Liver (tissue), 9 donors: Measurements from ENCODE around the gene SEMA4F. TPM values are rescaled to one million over a fixed set of nuclear protein-coding genes. Genes with fewer than 3 reads are reported as not detected.

Experiments
- DNase-seq: peaks from one replicate; pipeline ENCODE4 v3.0.0-alpha.2; 2017; ENCODE audit warnings: low spot score
- H3K27ac ChIP-seq, 2 donors: one replicate each; pipeline ENCODE4 v1.7.0; 2013; ENCODE audit warnings: inconsistent platforms in 2 of 2, low read length in 2 of 2, control low read depth in 1 of 2, low read depth in 1 of 2, mild to moderate bottlenecking in 1 of 2
- H3K27me3 ChIP-seq, 4 donors: one replicate each; pipeline versions ENCODE4 v1.6.1 to v1.7.0; 2013; ENCODE audit warnings: low read length in 3 of 4, inconsistent platforms in 1 of 4, mild to moderate bottlenecking in 1 of 4, moderate library complexity in 1 of 4; ENCODE audit not compliant: control insufficient read depth in 4 of 4, insufficient read depth in 4 of 4
- H3K36me3 ChIP-seq, 4 donors: one replicate each; pipeline versions ENCODE4 v1.6.1 to v1.7.0; 2013; ENCODE audit warnings: low read length in 3 of 4, mild to moderate bottlenecking in 3 of 4, low read depth in 1 of 4, moderate library complexity in 1 of 4; ENCODE audit not compliant: control insufficient read depth in 4 of 4, insufficient read depth in 3 of 4
- H3K4me1 ChIP-seq, 4 donors: one replicate each; pipeline versions ENCODE4 v1.6.1 to v1.7.0; 2013; ENCODE audit warnings: low read length in 3 of 4, mild to moderate bottlenecking in 3 of 4, moderate library complexity in 1 of 4; ENCODE audit not compliant: control insufficient read depth in 4 of 4, insufficient read depth in 4 of 4
- H3K4me3 ChIP-seq, 3 donors: one replicate each; pipeline versions ENCODE4 v1.6.1 to v1.7.0; 2013; ENCODE audit warnings: low read length in 3 of 3, control low read depth in 1 of 3, low read depth in 1 of 3, mild to moderate bottlenecking in 1 of 3
- H3K9ac ChIP-seq, 2 donors: one replicate each; pipeline ENCODE4 v1.7.0; 2013; ENCODE audit warnings: low read length in 2 of 2, mild to moderate bottlenecking in 2 of 2, moderate library complexity in 2 of 2, control low read depth in 1 of 2, low read depth in 1 of 2
- H3K9me3 ChIP-seq, 4 donors: one replicate each; pipeline versions ENCODE4 v1.6.1 to v1.7.0; 2013; ENCODE audit warnings: low read length in 3 of 4; ENCODE audit not compliant: control insufficient read depth in 4 of 4
- ATF3 ChIP-seq: IDR thresholded peaks from 2 replicates; pipeline ENCODE4 v1.6.1; 2016; ENCODE audit warnings: antibody characterized with exemption
- CTCF ChIP-seq: fragments of 150-350 bp; IDR thresholded peaks from 2 replicates; pipeline ENCODE4 v1.5.1; 2017; ENCODE audit warnings: improper control_type of control experiment, low read depth, low read length; ENCODE audit not compliant: missing input control
- EGR1 ChIP-seq, 2 donors: IDR thresholded peaks; 2 replicates each; pipeline ENCODE4 v1.6.1; 2016 to 2018; ENCODE audit warnings: antibody characterized with exemption in 2 of 2, low read depth in 2 of 2
- FOXA1 ChIP-seq: IDR thresholded peaks from 2 replicates; pipeline ENCODE4 v1.6.1; 2016; ENCODE audit warnings: antibody characterized with exemption
- FOXA2 ChIP-seq: IDR thresholded peaks from 2 replicates; pipeline ENCODE4 v1.6.1; 2016; ENCODE audit warnings: antibody characterized with exemption
- GABPA ChIP-seq, 2 donors: IDR thresholded peaks in 1 of 2; conservative IDR thresholded peaks in 1 of 2; 2 replicates each; pipeline ENCODE4 v1.6.1; 2016; ENCODE audit warnings: antibody characterized with exemption in 2 of 2, mild to moderate bottlenecking in 1 of 2, moderate library complexity in 1 of 2
- HNF4A ChIP-seq, 2 donors: conservative IDR thresholded peaks; 2 replicates each; pipeline ENCODE4 v1.6.1; 2016; ENCODE audit warnings: antibody characterized with exemption in 2 of 2, mild to moderate bottlenecking in 2 of 2
- HNF4G ChIP-seq: IDR thresholded peaks from 2 replicates; pipeline ENCODE4 v1.6.1; 2016; ENCODE audit warnings: antibody characterized with exemption
- JUND ChIP-seq, 2 donors: IDR thresholded peaks; 2 replicates each; pipeline ENCODE4 v1.6.1; 2016; ENCODE audit warnings: antibody characterized with exemption in 2 of 2
- NR2F2 ChIP-seq: IDR thresholded peaks from 2 replicates; pipeline ENCODE4 v1.6.1; 2016; ENCODE audit warnings: antibody characterized with exemption
- RAD21 ChIP-seq, 2 donors: IDR thresholded peaks; 2 replicates each; pipeline ENCODE4 v1.6.1; 2016; ENCODE audit warnings: antibody characterized with exemption in 2 of 2, mild to moderate bottlenecking in 2 of 2
- RXRA ChIP-seq, 2 donors: IDR thresholded peaks; 2 replicates each; pipeline ENCODE4 v1.6.1; 2017 to 2018; ENCODE audit warnings: antibody characterized with exemption in 2 of 2, mild to moderate bottlenecking in 1 of 2
- SP1 ChIP-seq: IDR thresholded peaks from 2 replicates; pipeline ENCODE4 v1.6.1; 2018; ENCODE audit warnings: antibody characterized with exemption, mild to moderate bottlenecking
- TAF1 ChIP-seq: conservative IDR thresholded peaks from 2 replicates; pipeline ENCODE4 v1.6.1; 2016; ENCODE audit warnings: antibody characterized with exemption, mild to moderate bottlenecking
- YY1 ChIP-seq: IDR thresholded peaks from 2 replicates; pipeline ENCODE4 v1.6.1; 2016; ENCODE audit warnings: antibody characterized with exemption, mild to moderate bottlenecking
- WGBS: extraction: QIAGEN DNeasy Blood & Tissue Kit; methylation state at CpG from one replicate; pipeline ENCODE4 v1.1.7; 2013; 5-methylcytosine and 5-hydroxymethylcytosine counted together
- polyA plus RNA-seq, 2 donors: library from polyadenylated mRNA; stranded (reverse) in 1 of 2; unstranded in 1 of 2; fragments of 200-250 nt in 1 of 2; fragments of >200 nt in 1 of 2; fragmentation: Nextera tagmentation in 1 of 2; extraction: Ambion mirVana in 1 of 2; gene quantifications; one replicate each; pipeline versions ENCODE4 v1.2.1 to v1.2.3, GENCODE V29; 2013 to 2015
- total RNA-seq, 2 donors: library from RNA; depleted of rRNA; stranded (reverse); fragments of >200 nt; gene quantifications; one replicate each; pipeline ENCODE4 v1.2.3, GENCODE V29; 2014
- TF ChIP-seq, protein P1 (sequence below): IDR thresholded peaks from 2 replicates; pipeline ENCODE4 v1.6.1; 2016; ENCODE audit warnings: antibody characterized with exemption
- TF ChIP-seq, protein P2 (sequence below): IDR thresholded peaks from 2 replicates; pipeline ENCODE4 v1.6.1; 2016; ENCODE audit warnings: antibody characterized with exemption
- TF ChIP-seq, protein P3 (sequence below): IDR thresholded peaks from 2 replicates; pipeline ENCODE4 v1.6.1; 2016; ENCODE audit warnings: antibody characterized with exemption, mild to moderate bottlenecking
- donor health status: healthy.
- donor health status: healthy.
- donor health status: healthy.
- donor health status: healthy.
- donor health status: healthy.

The SEMA4F gene
- total and polyA plus RNA-seq, 4 donors = 0.57 to 1.1 (median 0.96) TPM

GRCh38 chr2:74606927-74607326, 47.1 kb upstream of the SEMA4F start:
- TF ChIP-seq FOXA2 = no peak
- TF ChIP-seq, protein P1, sequence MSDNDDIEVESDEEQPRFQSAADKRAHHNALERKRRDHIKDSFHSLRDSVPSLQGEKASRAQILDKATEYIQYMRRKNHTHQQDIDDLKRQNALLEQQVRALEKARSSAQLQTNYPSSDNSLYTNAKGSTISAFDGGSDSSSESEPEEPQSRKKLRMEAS = no peak
- no peak for TF ChIP-seq RXRA (IDR thresholded peaks at IDR 0.05)
- no peak for TF ChIP-seq JUND (IDR thresholded peaks at IDR 0.05)
- no peak for TF ChIP-seq ATF3
- TF ChIP-seq HNF4G = no peak
- TF ChIP-seq, protein P2, sequence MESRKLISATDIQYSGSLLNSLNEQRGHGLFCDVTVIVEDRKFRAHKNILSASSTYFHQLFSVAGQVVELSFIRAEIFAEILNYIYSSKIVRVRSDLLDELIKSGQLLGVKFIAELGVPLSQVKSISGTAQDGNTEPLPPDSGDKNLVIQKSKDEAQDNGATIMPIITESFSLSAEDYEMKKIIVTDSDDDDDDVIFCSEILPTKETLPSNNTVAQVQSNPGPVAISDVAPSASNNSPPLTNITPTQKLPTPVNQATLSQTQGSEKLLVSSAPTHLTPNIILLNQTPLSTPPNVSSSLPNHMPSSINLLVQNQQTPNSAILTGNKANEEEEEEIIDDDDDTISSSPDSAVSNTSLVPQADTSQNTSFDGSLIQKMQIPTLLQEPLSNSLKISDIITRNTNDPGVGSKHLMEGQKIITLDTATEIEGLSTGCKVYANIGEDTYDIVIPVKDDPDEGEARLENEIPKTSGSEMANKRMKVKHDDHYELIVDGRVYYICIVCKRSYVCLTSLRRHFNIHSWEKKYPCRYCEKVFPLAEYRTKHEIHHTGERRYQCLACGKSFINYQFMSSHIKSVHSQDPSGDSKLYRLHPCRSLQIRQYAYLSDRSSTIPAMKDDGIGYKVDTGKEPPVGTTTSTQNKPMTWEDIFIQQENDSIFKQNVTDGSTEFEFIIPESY = no peak
- no peak for TF ChIP-seq HNF4A (conservative IDR thresholded peaks at IDR 0.05)
- no peak for TF ChIP-seq TAF1
- no peak for TF ChIP-seq GABPA (IDR thresholded peaks at IDR 0.05 in 1 of 2, conservative IDR thresholded peaks at IDR 0.05 in 1 of 2)
- TF ChIP-seq, protein P3, sequence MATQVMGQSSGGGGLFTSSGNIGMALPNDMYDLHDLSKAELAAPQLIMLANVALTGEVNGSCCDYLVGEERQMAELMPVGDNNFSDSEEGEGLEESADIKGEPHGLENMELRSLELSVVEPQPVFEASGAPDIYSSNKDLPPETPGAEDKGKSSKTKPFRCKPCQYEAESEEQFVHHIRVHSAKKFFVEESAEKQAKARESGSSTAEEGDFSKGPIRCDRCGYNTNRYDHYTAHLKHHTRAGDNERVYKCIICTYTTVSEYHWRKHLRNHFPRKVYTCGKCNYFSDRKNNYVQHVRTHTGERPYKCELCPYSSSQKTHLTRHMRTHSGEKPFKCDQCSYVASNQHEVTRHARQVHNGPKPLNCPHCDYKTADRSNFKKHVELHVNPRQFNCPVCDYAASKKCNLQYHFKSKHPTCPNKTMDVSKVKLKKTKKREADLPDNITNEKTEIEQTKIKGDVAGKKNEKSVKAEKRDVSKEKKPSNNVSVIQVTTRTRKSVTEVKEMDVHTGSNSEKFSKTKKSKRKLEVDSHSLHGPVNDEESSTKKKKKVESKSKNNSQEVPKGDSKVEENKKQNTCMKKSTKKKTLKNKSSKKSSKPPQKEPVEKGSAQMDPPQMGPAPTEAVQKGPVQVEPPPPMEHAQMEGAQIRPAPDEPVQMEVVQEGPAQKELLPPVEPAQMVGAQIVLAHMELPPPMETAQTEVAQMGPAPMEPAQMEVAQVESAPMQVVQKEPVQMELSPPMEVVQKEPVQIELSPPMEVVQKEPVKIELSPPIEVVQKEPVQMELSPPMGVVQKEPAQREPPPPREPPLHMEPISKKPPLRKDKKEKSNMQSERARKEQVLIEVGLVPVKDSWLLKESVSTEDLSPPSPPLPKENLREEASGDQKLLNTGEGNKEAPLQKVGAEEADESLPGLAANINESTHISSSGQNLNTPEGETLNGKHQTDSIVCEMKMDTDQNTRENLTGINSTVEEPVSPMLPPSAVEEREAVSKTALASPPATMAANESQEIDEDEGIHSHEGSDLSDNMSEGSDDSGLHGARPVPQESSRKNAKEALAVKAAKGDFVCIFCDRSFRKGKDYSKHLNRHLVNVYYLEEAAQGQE = no peak
- TF ChIP-seq FOXA1 = no peak
- no peak for TF ChIP-seq SP1
- no peak overlapping the region for H3K4me3 ChIP-seq
- no peak for DNase-seq
- H3K36me3 ChIP-seq = no peaks in the 10 kb centered on the region
- WGBS = 58% methylated on average over 5 of the region's 5 CpGs
- H3K9ac ChIP-seq = no peak overlapping the region
- no peaks in the 10 kb centered on the region for H3K4me1 ChIP-seq
- H3K27ac ChIP-seq = no peak overlapping the region
- no peaks in the 10 kb centered on the region for H3K9me3 ChIP-seq
- H3K27me3 ChIP-seq = peaks cover 0 to 10% (median 0%) of the 10 kb centered on the region in 4 donors

DNA sequence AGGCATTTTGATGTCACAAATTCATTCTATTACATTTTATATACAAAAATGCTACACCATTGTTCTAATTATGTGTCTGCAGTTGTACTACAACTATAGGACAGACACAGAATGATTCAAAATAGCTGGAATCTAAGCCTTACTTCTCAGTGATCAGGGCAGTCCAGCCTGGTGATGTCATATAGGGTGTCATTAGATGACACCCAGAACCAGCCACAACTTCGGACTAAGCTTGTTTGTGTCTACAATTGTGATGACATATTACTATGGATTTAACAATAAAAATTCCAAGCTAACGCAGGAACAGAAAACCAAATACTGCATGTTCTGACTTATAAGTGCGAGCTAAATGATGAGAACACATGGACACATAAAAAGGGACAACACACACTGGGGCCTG, 36.9 kb upstream of the SEMA4F start:
- Histone ChIP-seq H3K9me3 (peaks cover 0 to 2% (median 0%) of the 10 kb centered on the region in 4 donors), H3K4me1 (no peaks in the 10 kb centered on the region), H3K36me3 (no peaks in the 10 kb centered on the region), H3K27me3 (peaks cover 0 to 4% (median 0%) of the 10 kb centered on the region in 4 donors), H3K27ac (no peak overlapping the region), H3K4me3 (no peak overlapping the region), H3K9ac (no peak overlapping the region)
- TF ChIP-seq, protein P1 = no peak
- TF ChIP-seq EGR1 (IDR thresholded peaks at IDR 0.05; ENCODE audit: low read depth in 2 of 2) (no peak), YY1 (no peak), SP1 (no peak), JUND (IDR thresholded peaks at IDR 0.05) (no peak), NR2F2 (no peak), ATF3 (no peak), FOXA1 (no peak), RAD21 (IDR thresholded peaks at IDR 0.05) (no peak), CTCF (no peak)
- DNase-seq = no peak
- 91% methylated on average over 3 of the region's 3 CpGs for WGBS
